ACC112 (cell line): ENCODE measurements around the gene KIF21A.
A peak's percentile ranks its signal among the peaks of the same experiment; 100 is the strongest.
"Not testable (repeated sequence)": the region's sequence is repeated elsewhere in the genome, so short reads cannot be mapped to it uniquely, and the experiment has no call there.

Experiments
- H2AFZ ChIP-seq: fragments of 200-600 bp; sonication (generic); one replicate; pipeline ENCODE4 v1.6.0; 2017; ENCODE audit warnings: antibody characterized with exemption, low read length; ENCODE audit not compliant: unreplicated experiment
- H3K27ac ChIP-seq: fragments of 200-600 bp; sonication (generic); 2 replicates; pipeline ENCODE4 v1.5.1; 2014; ENCODE audit warnings: low read depth, mild to moderate bottlenecking, antibody characterized with exemption, low read length, moderate library complexity
- H3K27me3 ChIP-seq: fragments of 200-600 bp; sonication (generic); 2 replicates; pipeline ENCODE4 v1.6.1; 2014; ENCODE audit warnings: mild to moderate bottlenecking, antibody characterized with exemption, low read length, moderate library complexity, mixed read lengths; ENCODE audit not compliant: insufficient read depth
- H3K36me3 ChIP-seq: fragments of 200-600 bp; sonication (generic); 2 replicates; pipeline ENCODE4 v1.6.1; 2016; ENCODE audit warnings: mild to moderate bottlenecking, antibody characterized with exemption, low read length, moderate library complexity, mixed read lengths; ENCODE audit not compliant: insufficient read depth
- H3K4me1 ChIP-seq: fragments of 200-600 bp; sonication (generic); one replicate; pipeline ENCODE4 v1.6.1; 2016; ENCODE audit warnings: low read length, mixed read lengths; ENCODE audit not compliant: insufficient read depth, unreplicated experiment, control insufficient read depth
- H3K4me3 ChIP-seq: fragments of 200-600 bp; sonication (generic); 2 replicates; pipeline ENCODE4 v1.5.1; 2014; ENCODE audit warnings: mild to moderate bottlenecking, low read depth, low read length
- H3K79me2 ChIP-seq: fragments of 200-600 bp; sonication (generic); one replicate; pipeline ENCODE4 v1.6.0; 2016; ENCODE audit warnings: low read length; ENCODE audit not compliant: control insufficient read depth, unreplicated experiment, insufficient read depth

The KIF21A gene, protein sequence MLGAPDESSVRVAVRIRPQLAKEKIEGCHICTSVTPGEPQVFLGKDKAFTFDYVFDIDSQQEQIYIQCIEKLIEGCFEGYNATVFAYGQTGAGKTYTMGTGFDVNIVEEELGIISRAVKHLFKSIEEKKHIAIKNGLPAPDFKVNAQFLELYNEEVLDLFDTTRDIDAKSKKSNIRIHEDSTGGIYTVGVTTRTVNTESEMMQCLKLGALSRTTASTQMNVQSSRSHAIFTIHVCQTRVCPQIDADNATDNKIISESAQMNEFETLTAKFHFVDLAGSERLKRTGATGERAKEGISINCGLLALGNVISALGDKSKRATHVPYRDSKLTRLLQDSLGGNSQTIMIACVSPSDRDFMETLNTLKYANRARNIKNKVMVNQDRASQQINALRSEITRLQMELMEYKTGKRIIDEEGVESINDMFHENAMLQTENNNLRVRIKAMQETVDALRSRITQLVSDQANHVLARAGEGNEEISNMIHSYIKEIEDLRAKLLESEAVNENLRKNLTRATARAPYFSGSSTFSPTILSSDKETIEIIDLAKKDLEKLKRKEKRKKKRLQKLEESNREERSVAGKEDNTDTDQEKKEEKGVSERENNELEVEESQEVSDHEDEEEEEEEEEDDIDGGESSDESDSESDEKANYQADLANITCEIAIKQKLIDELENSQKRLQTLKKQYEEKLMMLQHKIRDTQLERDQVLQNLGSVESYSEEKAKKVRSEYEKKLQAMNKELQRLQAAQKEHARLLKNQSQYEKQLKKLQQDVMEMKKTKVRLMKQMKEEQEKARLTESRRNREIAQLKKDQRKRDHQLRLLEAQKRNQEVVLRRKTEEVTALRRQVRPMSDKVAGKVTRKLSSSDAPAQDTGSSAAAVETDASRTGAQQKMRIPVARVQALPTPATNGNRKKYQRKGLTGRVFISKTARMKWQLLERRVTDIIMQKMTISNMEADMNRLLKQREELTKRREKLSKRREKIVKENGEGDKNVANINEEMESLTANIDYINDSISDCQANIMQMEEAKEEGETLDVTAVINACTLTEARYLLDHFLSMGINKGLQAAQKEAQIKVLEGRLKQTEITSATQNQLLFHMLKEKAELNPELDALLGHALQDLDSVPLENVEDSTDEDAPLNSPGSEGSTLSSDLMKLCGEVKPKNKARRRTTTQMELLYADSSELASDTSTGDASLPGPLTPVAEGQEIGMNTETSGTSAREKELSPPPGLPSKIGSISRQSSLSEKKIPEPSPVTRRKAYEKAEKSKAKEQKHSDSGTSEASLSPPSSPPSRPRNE (N-terminal part only)

DNA sequence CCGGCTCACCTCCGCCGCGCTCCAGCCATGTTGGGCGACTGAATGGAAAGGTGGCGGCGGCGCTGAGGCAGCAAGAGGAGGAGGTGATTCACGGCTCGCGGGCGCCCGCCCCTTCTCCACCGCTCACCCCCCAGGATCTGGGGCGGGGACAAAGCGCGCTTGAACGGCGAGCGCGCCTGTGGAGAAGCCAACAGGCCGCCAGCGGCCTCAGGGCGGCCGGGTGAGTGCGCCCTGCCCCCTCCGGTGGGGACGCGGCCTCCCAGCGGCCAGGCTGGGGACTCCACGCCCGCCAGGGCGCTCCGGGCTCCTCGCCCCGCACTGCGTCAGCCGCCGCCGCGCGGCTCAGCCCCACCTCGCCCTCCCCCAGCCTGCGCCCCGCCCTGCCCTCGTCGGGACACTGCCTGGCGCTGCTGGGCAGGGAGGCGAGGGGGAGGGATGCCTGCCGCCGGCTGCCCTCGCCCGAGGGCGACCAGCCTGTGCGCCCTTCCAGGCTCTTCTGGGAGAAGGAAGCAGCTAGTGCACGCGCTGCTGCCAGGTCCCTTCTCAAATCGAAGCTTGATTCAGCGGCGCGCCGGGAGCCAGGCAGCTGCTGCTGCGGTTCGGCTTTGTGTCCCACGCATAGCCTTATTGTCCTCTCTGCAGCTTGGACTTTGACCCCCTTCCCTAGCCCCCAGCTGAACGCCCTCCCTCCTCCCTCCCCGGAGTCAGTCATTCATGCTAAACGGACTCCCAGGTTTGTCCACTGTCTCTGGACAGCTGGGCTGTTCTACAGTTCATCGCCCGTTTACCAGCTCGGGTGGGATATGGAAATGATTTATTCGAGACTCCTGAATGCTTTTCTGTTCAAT lies at the start of gene KIF21A:
KIF21A (minus strand) TSS at position 40 of the 848 bp plus-strand sequence. CDS start 150 bp downstream, outside the sequence.
- H3K36me3 ChIP-seq = no peaks in the 10 kb centered on the region
- H3K79me2 ChIP-seq = peaks cover 29% of the 10 kb centered on the region
- H3K27ac ChIP-seq = peak within 1 kb of the TSS; percentile 37; the same call in 1 of the 2 replicates
- no peaks in the 10 kb centered on the region for H3K27me3 ChIP-seq
- peak within 1 kb of the TSS; percentile 92 for H3K4me3 ChIP-seq
- peaks cover 17% of the 10 kb centered on the region for H3K4me1 ChIP-seq
- peak within 1 kb of the TSS; percentile 95 for H2AFZ ChIP-seq

DNA sequence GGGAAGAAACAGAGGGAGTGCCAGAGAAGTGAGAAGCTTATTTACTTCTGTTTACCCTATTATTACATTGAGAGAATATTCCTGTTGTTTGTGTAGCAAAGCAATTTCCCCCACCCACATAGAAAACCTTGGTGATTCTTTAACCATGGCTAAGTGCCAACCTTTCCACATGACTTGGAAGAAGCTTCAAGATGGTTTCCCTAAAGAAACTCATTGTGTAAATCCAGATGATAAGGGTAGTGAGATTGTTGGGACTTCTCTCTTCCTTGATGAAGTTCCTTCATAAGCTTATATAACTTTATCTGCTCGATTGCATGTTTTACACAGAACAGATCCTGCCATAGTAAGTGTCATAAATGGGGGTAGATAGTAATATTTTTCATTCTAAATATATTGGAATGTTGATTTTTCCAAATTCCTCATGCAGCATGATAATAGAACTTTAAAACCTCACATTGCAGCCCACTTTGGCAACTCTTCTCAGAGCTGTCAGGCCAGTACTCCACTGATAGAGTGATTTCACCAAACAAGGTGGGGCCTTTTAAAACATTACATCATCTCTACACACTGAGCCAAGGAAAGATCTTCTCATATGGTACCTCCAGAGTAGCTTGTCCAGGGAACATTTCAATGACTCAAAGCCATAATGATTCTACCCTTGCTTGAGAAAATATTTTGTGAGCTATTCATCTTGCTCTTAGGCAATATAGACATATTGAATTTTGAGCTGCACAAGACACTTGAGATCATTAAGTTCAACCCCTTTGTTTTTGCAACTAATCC lies 47.8 kb upstream of the KIF21A start:
- H3K27ac ChIP-seq = peak overlapping the region; percentile 82
- no peak overlapping the region for H3K4me3 ChIP-seq
- peak overlapping the region; percentile 40 for H2AFZ ChIP-seq
- peaks cover 18% of the 10 kb centered on the region for H3K4me1 ChIP-seq
- H3K79me2 ChIP-seq = no peaks in the 10 kb centered on the region
- H3K36me3 ChIP-seq = no peaks in the 10 kb centered on the region
- H3K27me3 ChIP-seq = no peaks in the 10 kb centered on the region

DNA sequence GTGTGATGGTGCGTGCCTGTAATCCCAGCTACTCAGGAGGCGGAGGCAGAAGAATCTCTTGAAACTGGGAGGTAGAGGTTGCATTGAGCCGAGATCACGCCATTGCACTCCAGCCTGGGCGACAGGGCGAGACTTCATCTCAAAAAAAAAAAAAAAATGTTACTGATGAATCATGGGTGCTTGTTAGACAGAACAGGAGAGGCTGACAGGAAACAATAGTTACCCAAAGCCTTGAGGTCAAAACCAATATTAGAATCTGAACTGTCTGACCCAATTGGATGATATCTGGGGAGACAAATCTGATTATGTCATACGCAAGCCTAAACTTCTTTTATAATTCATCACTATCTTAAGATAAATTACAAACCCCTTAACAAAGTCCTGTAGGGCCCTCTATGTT lies 40.7 kb upstream of the KIF21A start:
- Histone ChIP-seq H3K4me1 (no peaks in the 10 kb centered on the region), H3K4me3 (no peak overlapping the region), H3K27ac (no peak overlapping the region), H2AFZ (no peak overlapping the region), H3K36me3 (no peaks in the 10 kb centered on the region), H3K27me3 (no peaks in the 10 kb centered on the region), H3K79me2 (no peaks in the 10 kb centered on the region)

DNA sequence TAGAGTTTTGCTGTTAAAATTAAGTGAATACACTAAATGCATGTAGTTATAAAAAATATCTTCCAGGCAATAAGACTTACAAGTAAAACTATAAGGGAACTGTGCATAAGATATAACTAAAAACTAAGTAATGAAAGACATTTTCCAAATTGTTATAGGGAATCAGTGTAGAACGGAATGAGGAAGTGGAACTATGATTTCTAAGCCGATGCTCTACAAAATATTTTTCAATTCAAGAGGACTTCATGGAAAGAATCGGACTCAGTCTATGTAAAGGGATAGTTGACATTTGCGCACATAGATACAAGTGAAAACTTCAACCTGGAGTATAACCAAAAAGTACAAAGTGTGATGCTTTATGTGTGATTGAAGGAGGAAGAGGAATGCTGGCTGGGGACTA lies 40.1 kb upstream of the KIF21A start:
- Histone ChIP-seq H2AFZ (no peak overlapping the region), H3K4me1 (no peaks in the 10 kb centered on the region), H3K27me3 (no peaks in the 10 kb centered on the region), H3K27ac (no peak overlapping the region), H3K79me2 (no peaks in the 10 kb centered on the region), H3K36me3 (no peaks in the 10 kb centered on the region), H3K4me3 (no peak overlapping the region)

DNA sequence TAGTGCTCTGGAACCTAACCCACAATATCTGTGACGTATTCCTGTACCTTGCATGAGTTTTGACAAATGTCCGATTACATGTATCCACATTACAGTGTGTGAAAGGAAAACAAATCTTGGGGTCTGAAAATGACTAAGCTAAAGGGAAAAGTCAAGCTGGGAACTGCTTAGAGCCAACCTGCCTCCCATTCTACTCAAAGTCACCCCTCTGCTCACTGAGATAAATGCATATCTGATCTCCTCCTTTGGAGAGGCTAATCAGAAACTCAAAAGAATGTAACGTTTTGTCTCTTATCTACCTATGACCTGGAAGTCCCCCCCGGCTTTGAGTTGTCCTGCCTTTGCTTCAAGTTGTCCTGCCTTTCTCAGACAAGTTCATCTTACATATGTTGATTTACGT lies 34.0 kb upstream of the KIF21A start:
- H3K4me3 ChIP-seq = no peak overlapping the region
- no peaks in the 10 kb centered on the region for H3K79me2 ChIP-seq
- no peaks in the 10 kb centered on the region for H3K4me1 ChIP-seq
- H3K36me3 ChIP-seq = no peaks in the 10 kb centered on the region
- no peak overlapping the region for H2AFZ ChIP-seq
- no peak overlapping the region for H3K27ac ChIP-seq
- H3K27me3 ChIP-seq = no peaks in the 10 kb centered on the region

DNA sequence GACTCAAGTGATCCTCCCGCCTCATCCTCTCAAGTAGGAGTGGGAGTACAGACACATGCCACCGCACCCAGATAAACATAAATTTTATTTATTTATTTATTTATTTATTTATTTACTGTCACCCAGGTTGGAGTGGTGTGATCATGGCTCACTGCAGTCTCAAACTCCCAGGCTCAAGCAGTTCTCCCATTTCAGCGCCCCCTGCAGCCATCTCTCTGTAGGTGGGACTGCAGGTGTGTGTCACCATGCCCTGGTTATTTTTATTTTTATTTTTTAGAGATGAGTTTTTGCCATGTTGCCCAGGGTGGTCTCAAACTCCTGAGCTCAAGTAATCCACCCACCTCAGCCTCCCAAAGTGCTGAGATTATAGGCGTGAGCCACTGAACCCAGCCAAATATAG lies 33.2 kb upstream of the KIF21A start:
- no peaks in the 10 kb centered on the region for H3K79me2 ChIP-seq
- H3K27ac ChIP-seq = no peak overlapping the region
- H3K27me3 ChIP-seq = no peaks in the 10 kb centered on the region
- no peaks in the 10 kb centered on the region for H3K36me3 ChIP-seq
- no peaks in the 10 kb centered on the region for H3K4me1 ChIP-seq
- H2AFZ ChIP-seq = no peak overlapping the region
- H3K4me3 ChIP-seq = no peak overlapping the region

DNA sequence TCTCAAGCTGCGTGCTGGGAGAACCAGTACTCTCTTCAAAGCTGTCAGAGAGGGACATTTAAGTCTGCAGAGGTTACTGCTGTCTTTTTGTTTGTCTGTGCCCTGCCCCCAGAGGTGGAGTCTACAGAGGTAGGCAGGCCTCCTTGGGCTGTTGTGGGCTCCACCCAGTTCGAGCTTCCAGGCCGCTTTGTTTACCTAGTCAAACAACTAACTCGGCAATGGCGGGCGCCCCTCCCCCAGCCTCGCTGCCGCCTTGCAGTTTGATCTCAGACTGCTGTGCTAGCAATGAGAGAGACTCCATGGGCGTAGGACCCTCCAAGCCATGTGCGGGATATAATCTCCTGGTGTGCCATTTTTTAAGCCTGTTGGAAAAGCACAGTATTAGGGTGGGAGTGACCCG lies 32.2 kb upstream of the KIF21A start:
- H2AFZ ChIP-seq, H3K27ac ChIP-seq: not testable (repeated sequence)

DNA sequence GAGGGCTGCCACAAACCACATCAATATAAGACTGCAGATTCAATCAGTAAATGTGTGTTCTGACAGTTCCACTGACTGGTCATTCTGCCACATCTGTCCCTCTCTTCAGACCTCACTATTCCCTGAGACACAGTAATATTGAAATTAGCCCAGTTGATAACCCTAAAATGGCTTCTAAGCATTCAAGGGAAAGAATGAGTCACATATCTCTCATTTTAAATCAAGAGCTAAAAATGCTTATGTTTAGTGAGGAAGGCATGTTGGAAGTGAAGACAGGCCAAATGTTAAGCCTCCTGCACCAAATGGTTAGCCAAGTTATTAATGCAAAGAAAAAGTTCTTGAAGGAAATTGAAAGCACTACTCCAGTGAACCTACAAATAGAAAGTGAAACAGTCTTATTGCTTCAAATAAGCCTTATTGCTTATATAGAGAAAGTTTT lies 24.5 kb upstream of the KIF21A start:
- peak overlapping the region; percentile 48; the same call in 1 of the 2 replicates for H3K4me3 ChIP-seq
- no peaks in the 10 kb centered on the region for H3K27me3 ChIP-seq
- H3K79me2 ChIP-seq = no peaks in the 10 kb centered on the region
- peaks cover 13% of the 10 kb centered on the region for H3K4me1 ChIP-seq
- H2AFZ ChIP-seq = peak overlapping the region; percentile 87
- peak overlapping the region; percentile 44; the same call in 1 of the 2 replicates for H3K27ac ChIP-seq
- H3K36me3 ChIP-seq = no peaks in the 10 kb centered on the region

More for the DNA sequence above, 32.2 kb upstream of the KIF21A start:
- H3K79me2 ChIP-seq, H3K4me1 ChIP-seq, H3K4me3 ChIP-seq, H3K36me3 ChIP-seq, H3K27me3 ChIP-seq: not testable (repeated sequence)

DNA sequence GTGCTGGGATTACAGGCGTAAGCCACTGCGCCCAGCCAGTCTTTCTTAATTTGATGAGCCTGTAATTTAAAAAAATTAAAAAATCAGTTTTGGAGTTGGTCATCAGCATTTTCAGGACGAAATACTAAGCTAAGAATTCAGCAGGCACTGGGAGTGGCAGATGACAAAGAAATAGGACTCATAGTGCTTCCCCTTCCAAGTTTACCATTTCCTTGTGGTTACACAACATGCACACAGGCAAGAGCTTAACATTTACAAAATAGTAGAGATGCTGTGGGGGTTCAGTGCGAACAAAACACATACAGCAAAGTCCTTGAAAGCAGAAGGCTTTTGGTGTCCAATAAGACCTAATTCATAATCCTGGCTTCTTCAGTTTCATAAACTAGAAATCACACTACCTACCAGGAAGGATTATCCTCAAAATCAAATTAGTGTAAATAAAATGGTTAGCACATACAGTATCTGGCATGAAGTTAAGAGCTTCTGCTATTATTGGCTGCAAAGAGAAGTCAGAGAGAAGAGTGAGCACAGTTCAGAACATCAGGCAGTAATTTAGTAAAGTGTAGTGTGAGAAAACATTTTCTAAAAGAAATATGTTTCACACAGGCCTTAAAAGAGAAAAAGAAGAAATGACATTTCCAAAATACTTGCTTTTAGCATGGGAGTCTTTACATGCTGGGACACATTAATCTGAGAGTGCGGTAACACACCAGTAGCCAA lies 22.2 kb upstream of the KIF21A start:
- Histone ChIP-seq H3K4me1 (peaks cover 13% of the 10 kb centered on the region), H3K4me3 (no peak overlapping the region), H3K27me3 (no peaks in the 10 kb centered on the region), H3K27ac (no peak overlapping the region), H3K36me3 (no peaks in the 10 kb centered on the region), H3K79me2 (no peaks in the 10 kb centered on the region), H2AFZ (peak overlapping the region; percentile 72)
